SK-N-SH (cell line): ENCODE data around the gene MRFAP1L1. TPM values are rescaled to one million over a fixed set of nuclear protein-coding genes. Genes with fewer than 3 reads are reported as not detected.

Source experiments
- CTCF ChIA-PET: fragments of 300-600, 350-600 bp; formaldehyde crosslinking; extraction: SDS; loops from one replicate; lab custom pipeline; 2021; lab: Yijun Ruan, JAX
- POLR2A ChIA-PET: fragments of 350-600 bp; sonication (Branson Sonifier 250); formaldehyde crosslinking; extraction: SDS; loops from one replicate; lab custom pipeline; 2020; ENCODE audit warnings: antibody characterized with exemption, inconsistent platforms; lab: Yijun Ruan, JAX
- DNase-seq: peaks from one replicate; pipeline ENCODE4 v3.0.0; 2012
- H2AFZ ChIP-seq: fragments of 200-600 bp; sonication (generic); 2 replicates; pipeline ENCODE4 v1.8.1; 2016; ENCODE audit warnings: antibody characterized with exemption, mild to moderate bottlenecking, low read depth
- H3F3A ChIP-seq: fragments of 200-600 bp; sonication (generic); replicated peaks from 2 replicates; pipeline ENCODE3; 2016; ENCODE audit warnings: antibody characterized with exemption, mild to moderate bottlenecking; ENCODE audit not compliant: insufficient read depth
- H3K27ac ChIP-seq, 2 experiments: fragments of 200-500 bp in 1 of 2; fragments of 200-600 bp in 1 of 2; sonication (Bioruptor generic) in 1 of 2; sonication (generic), shearing (Covaris generic) in 1 of 2; 2 replicates each; pipeline versions ENCODE4 v1.5.1 to v1.6.1; 2014 to 2016; ENCODE audit warnings: low read depth in 2 of 2, inconsistent platforms in 1 of 2, low read length in 1 of 2, mild to moderate bottlenecking in 1 of 2, mixed read lengths in 1 of 2
- H3K27me3 ChIP-seq: fragments of 200-600 bp; sonication (generic), shearing (Covaris generic); 2 replicates; pipeline ENCODE4 v1.6.1; 2016; ENCODE audit warnings: mixed run types; ENCODE audit not compliant: insufficient read depth
- H3K36me3 ChIP-seq, 2 experiments: fragments of 200-500 bp in 1 of 2; fragments of 200-600 bp in 1 of 2; sonication (Bioruptor generic) in 1 of 2; sonication (generic) in 1 of 2; replicated peaks in 1 of 2; 2 replicates each; pipeline versions ENCODE3 to v1.5.1; 2014 to 2016; ENCODE audit warnings: low read length in 1 of 2, mild to moderate bottlenecking in 1 of 2; ENCODE audit not compliant: insufficient read depth in 2 of 2, control insufficient read depth in 1 of 2
- H3K4me1 ChIP-seq, 2 experiments: fragments of 200-500 bp in 1 of 2; fragments of 200-600 bp in 1 of 2; sonication (Bioruptor generic) in 1 of 2; sonication (generic), shearing (Covaris generic) in 1 of 2; 2 replicates each; pipeline versions ENCODE4 v1.5.1 to v1.6.1; 2014 to 2016; ENCODE audit warnings: low read depth in 1 of 2, low read length in 1 of 2, mixed run types in 1 of 2; ENCODE audit not compliant: insufficient read depth in 2 of 2, control insufficient read depth in 1 of 2
- H3K4me2 ChIP-seq: fragments of 200-600 bp; sonication (generic), shearing (Covaris generic); 2 replicates; pipeline ENCODE4 v1.6.1; 2017; ENCODE audit warnings: mixed run types
- H3K4me3 ChIP-seq, 2 experiments: fragments of 200-500 bp in 1 of 2; fragments of 200-600 bp in 1 of 2; sonication (Bioruptor generic) in 1 of 2; sonication (generic), shearing (Covaris generic) in 1 of 2; 2 replicates each; pipeline versions ENCODE4 v1.5.1 to v1.8.1; 2014 to 2016; ENCODE audit warnings: low read depth in 2 of 2, inconsistent platforms in 1 of 2, low read length in 1 of 2, mild to moderate bottlenecking in 1 of 2, mixed read lengths in 1 of 2, moderate library complexity in 1 of 2
- H3K79me2 ChIP-seq: fragments of 200-600 bp; sonication (generic); 2 replicates; pipeline ENCODE4 v1.8.1; 2017; ENCODE audit warnings: mild to moderate bottlenecking; ENCODE audit not compliant: insufficient read depth
- H3K9ac ChIP-seq: fragments of 200-600 bp; sonication (generic); 2 replicates; pipeline ENCODE4 v1.6.1; 2017; ENCODE audit warnings: mixed run types
- H3K9me2 ChIP-seq: fragments of 200-600 bp; sonication (generic); 2 replicates; pipeline ENCODE4 v1.6.1; 2017; ENCODE audit warnings: mixed run types
- H3K9me3 ChIP-seq: fragments of 200-600 bp; sonication (generic); 2 replicates; pipeline ENCODE4 v1.6.1; 2017; ENCODE audit warnings: mixed run types, mild to moderate bottlenecking, moderate library complexity
- H4K20me1 ChIP-seq: fragments of 200-600 bp; sonication (generic); 2 replicates; pipeline ENCODE4 v1.6.1; 2017; ENCODE audit warnings: mild to moderate bottlenecking, mixed run types; ENCODE audit not compliant: insufficient read depth
- ELF1 ChIP-seq: IDR thresholded peaks from 2 replicates; pipeline ENCODE4 v1.4.0; 2012
- EZH2phosphoT487 ChIP-seq: fragments of 200-600 bp; sonication (generic); IDR thresholded peaks from 2 replicates; pipeline ENCODE4 v1.6.1; 2017; ENCODE audit warnings: low read depth, mixed run types, mild to moderate bottlenecking, antibody characterized with exemption, moderate library complexity, borderline replicate concordance
- FOXM1 ChIP-seq: IDR thresholded peaks from 2 replicates; pipeline ENCODE4 v1.4.0; 2012; ENCODE audit warnings: low read depth, mild to moderate bottlenecking
- GABPA ChIP-seq: IDR thresholded peaks from 2 replicates; pipeline ENCODE4 v1.4.0; 2012; ENCODE audit warnings: low read depth, mild to moderate bottlenecking
- GATA2 ChIP-seq: sonication (generic); formaldehyde crosslinking; IDR thresholded peaks from 2 replicates; pipeline ENCODE4 v1.5.0; 2020; ENCODE audit warnings: mild to moderate bottlenecking, missing genetic modification reagents
- IRF3 ChIP-seq: fragments of 150-350 bp; IDR thresholded peaks from 2 replicates; pipeline ENCODE4 v1.6.1; 2016; ENCODE audit warnings: mild to moderate bottlenecking, low read depth, low read length
- MAX ChIP-seq: IDR thresholded peaks from 2 replicates; pipeline ENCODE4 v1.4.0; 2012; ENCODE audit warnings: low read depth
- NFIC ChIP-seq: IDR thresholded peaks from 2 replicates; pipeline ENCODE4 v1.4.0; 2012; ENCODE audit warnings: borderline replicate concordance
- RAD21 ChIP-seq: IDR thresholded peaks from 2 replicates; pipeline ENCODE4 v1.6.1; 2012; ENCODE audit warnings: mild to moderate bottlenecking, low read length
- RXRA ChIP-seq: IDR thresholded peaks from 2 replicates; pipeline ENCODE4 v1.4.0; 2012; ENCODE audit warnings: low read depth, mild to moderate bottlenecking, borderline replicate concordance
- SIN3A ChIP-seq: IDR thresholded peaks from 2 replicates; pipeline ENCODE4 v1.6.1; 2012; ENCODE audit warnings: low read depth, mild to moderate bottlenecking, low read length, moderate library complexity, borderline replicate concordance
- YY1 ChIP-seq: IDR thresholded peaks from 2 replicates; pipeline ENCODE4 v1.4.0; 2012; ENCODE audit warnings: low read depth, mild to moderate bottlenecking
- WGBS: methylation state at CpG from one replicate; pipeline ENCODE4 v1.1.6; 2017; ENCODE audit warnings: low lambda C conversion rate; 5-methylcytosine and 5-hydroxymethylcytosine counted together
- polyA plus RNA-seq, 3 experiments: library from polyadenylated mRNA; depleted of rRNA; stranded (reverse); fragments of >200 nt; gene quantifications; 2 replicates each; pipeline ENCODE4 v1.2.3, GENCODE V29; 2012
- TF ChIP-seq, protein P1 (sequence below): IDR thresholded peaks from 2 replicates; pipeline ENCODE4 v1.4.0; 2012; ENCODE audit warnings: low read depth, borderline replicate concordance
- TF ChIP-seq, protein P2 (sequence below): IDR thresholded peaks from 2 replicates; pipeline ENCODE4 v1.6.1; 2012; ENCODE audit warnings: mild to moderate bottlenecking, low read depth, low read length, moderate library complexity

Gene MRFAP1L1
- polyA plus RNA-seq, 1 of the 3 experiments (the other 2 are of a cell fraction) = 60.3 TPM

- 96% methylated on average over 8 of the region's 10 CpGs for WGBS
- no peaks in the 10 kb centered on the region for H3K9me3 ChIP-seq
- no peak overlapping the region for H3K27ac ChIP-seq
- POLR2A ChIA-PET = no interaction called here
- peaks cover 3 to 15% of the 10 kb centered on the region in 2 experiments for H3K36me3 ChIP-seq
- H3K9ac ChIP-seq = no peak overlapping the region
- H4K20me1 ChIP-seq = peaks cover 9% of the 10 kb centered on the region
- peaks cover 29% of the 10 kb centered on the region for H3K79me2 ChIP-seq
- CTCF ChIA-PET = no interaction called here
- H3K4me2 ChIP-seq = no peak overlapping the region
- no peak overlapping the region for H3K4me3 ChIP-seq
- DNase-seq = peak; percentile 52
- no peaks in the 10 kb centered on the region for H3K27me3 ChIP-seq
- H2AFZ ChIP-seq = no peak overlapping the region
- H3K9me2 ChIP-seq = no peaks in the 10 kb centered on the region
- H3K4me1 ChIP-seq = peaks cover 9 to 11% of the 10 kb centered on the region in 2 experiments; a peak in 2 of 4 replicates
- TF ChIP-seq FOXM1 (no peak), NFIC (no peak), GATA2 (CRISPR knock-in tag) (no peak), YY1 (no peak), RXRA (no peak), SIN3A (no peak), MAX (no peak), GABPA (no peak), EZH2phosphoT487 (no peak), ELF1 (no peak), IRF3 (no peak), RAD21 (no peak)
- TF ChIP-seq, protein P1, sequence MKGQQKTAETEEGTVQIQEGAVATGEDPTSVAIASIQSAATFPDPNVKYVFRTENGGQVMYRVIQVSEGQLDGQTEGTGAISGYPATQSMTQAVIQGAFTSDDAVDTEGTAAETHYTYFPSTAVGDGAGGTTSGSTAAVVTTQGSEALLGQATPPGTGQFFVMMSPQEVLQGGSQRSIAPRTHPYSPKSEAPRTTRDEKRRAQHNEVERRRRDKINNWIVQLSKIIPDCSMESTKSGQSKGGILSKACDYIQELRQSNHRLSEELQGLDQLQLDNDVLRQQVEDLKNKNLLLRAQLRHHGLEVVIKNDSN = no peak
- TF ChIP-seq, protein P2, sequence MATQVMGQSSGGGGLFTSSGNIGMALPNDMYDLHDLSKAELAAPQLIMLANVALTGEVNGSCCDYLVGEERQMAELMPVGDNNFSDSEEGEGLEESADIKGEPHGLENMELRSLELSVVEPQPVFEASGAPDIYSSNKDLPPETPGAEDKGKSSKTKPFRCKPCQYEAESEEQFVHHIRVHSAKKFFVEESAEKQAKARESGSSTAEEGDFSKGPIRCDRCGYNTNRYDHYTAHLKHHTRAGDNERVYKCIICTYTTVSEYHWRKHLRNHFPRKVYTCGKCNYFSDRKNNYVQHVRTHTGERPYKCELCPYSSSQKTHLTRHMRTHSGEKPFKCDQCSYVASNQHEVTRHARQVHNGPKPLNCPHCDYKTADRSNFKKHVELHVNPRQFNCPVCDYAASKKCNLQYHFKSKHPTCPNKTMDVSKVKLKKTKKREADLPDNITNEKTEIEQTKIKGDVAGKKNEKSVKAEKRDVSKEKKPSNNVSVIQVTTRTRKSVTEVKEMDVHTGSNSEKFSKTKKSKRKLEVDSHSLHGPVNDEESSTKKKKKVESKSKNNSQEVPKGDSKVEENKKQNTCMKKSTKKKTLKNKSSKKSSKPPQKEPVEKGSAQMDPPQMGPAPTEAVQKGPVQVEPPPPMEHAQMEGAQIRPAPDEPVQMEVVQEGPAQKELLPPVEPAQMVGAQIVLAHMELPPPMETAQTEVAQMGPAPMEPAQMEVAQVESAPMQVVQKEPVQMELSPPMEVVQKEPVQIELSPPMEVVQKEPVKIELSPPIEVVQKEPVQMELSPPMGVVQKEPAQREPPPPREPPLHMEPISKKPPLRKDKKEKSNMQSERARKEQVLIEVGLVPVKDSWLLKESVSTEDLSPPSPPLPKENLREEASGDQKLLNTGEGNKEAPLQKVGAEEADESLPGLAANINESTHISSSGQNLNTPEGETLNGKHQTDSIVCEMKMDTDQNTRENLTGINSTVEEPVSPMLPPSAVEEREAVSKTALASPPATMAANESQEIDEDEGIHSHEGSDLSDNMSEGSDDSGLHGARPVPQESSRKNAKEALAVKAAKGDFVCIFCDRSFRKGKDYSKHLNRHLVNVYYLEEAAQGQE = no peak
- TF ChIP-seq, all 33 proteins: peak for 0
- peaks cover 4% of the 10 kb centered on the region for H3F3A ChIP-seq
Observed at GRCh38 chr4:6680372-6681034, 29.2 kb downstream of the MRFAP1L1 start.
